Endometrial microvascular endothelial cells (primary cell): ENCODE measurements around the gene WFDC10A. TPM values are rescaled to one million over a fixed set of nuclear protein-coding genes. Genes with fewer than 3 reads are reported as not detected.
"Not testable (repeated sequence)": the region's sequence is repeated elsewhere in the genome, so short reads cannot be mapped to it uniquely, and the experiment has no call there.

ENCODE experiments used
- in situ Hi-C: cut with HindIII; loops from 2 replicates; pipeline ENCODE4 v1.10.0; 2017; ENCODE audit warnings: low sequenced_read_pairs, low pct_unique_long_range_greater_than_20kb; ENCODE audit errors: inconsistent ontology term
- total RNA-seq: library from RNA; depleted of rRNA; stranded (reverse); fragments of >200 nt; gene quantifications from one replicate; pipeline ENCODE4 v1.2.3, GENCODE V29; 2015; ENCODE audit errors: inconsistent ontology term

WFDC10A gene
- total RNA-seq, 1 donor from 2014 or later, result not detected

- in situ Hi-C loops, result not testable (repeated sequence)
These were observed 16.3 kb downstream of the WFDC10A start for GRCh38 chr20:45645869-45646268.

- in situ Hi-C loops, result no loop called here
These were observed 17.3 kb downstream of the WFDC10A start for GRCh38 chr20:45646875-45647274.

GRCh38 chr20:45647441-45648050, 18.0 kb downstream of the WFDC10A start:
- in situ Hi-C loops, result no loop called here

- in situ Hi-C loops, result no loop called here
These were observed 19.8 kb downstream of the WFDC10A start for GRCh38 chr20:45649312-45649863.

- in situ Hi-C loops, result not testable (repeated sequence)
These were observed 22.2 kb downstream of the WFDC10A start for GRCh38 chr20:45651726-45652125.

GRCh38 chr20:45657038-45657437, 27.5 kb downstream of the WFDC10A start:
- in situ Hi-C loops, result not testable (repeated sequence)

GRCh38 chr20:45670139-45670538, 40.6 kb downstream of the WFDC10A start, which contains the start of gene WFDC11:
WFDC11 (minus strand) TSS chr20:45670239; CDS start chr20:45650600, 19,639 bp downstream.
- in situ Hi-C loops, result no loop called here

- in situ Hi-C loops, result no loop called here
These were observed 43.2 kb downstream of the WFDC10A start for GRCh38 chr20:45672765-45673164.

- in situ Hi-C loops, result no loop called here
These were observed 50.1 kb downstream of the WFDC10A start for GRCh38 chr20:45679650-45680049.

Other genes with a start within 250 kb of the WFDC10A start
- 13.8 TPM for gene DBNDD2, start 221.4 kb upstream of the WFDC10A start, total RNA-seq
- gene PIGT, start 213.6 kb upstream of the WFDC10A start, total RNA-seq, result 84.6 TPM
- not detected for gene WFDC2, start 160.0 kb upstream of the WFDC10A start, total RNA-seq
- gene SPINT3, start 114.1 kb upstream of the WFDC10A start, total RNA-seq, result not detected
- not detected for gene WFDC6, start 90.3 kb upstream of the WFDC10A start, total RNA-seq
- not detected for gene EPPIN, start 82.3 kb upstream of the WFDC10A start, total RNA-seq
- gene WFDC8, start 50.5 kb upstream of the WFDC10A start, total RNA-seq, result not detected
- not detected for gene WFDC9, start 1.5 kb downstream of the WFDC10A start, total RNA-seq
- not detected for gene WFDC11, start 40.5 kb downstream of the WFDC10A start, total RNA-seq
- gene WFDC13, start 72.3 kb downstream of the WFDC10A start, total RNA-seq, result not detected
- gene WFDC10B, start 75.3 kb downstream of the WFDC10A start, total RNA-seq, result not detected
- not detected for gene SPINT4, start 92.6 kb downstream of the WFDC10A start, total RNA-seq
- 2.7 TPM for gene WFDC3, start 162.1 kb downstream of the WFDC10A start, total RNA-seq
- gene DNTTIP1, start 162.2 kb downstream of the WFDC10A start, total RNA-seq, result 33.9 TPM
- gene UBE2C, start 182.9 kb downstream of the WFDC10A start, total RNA-seq, result 110 TPM
- not detected for gene TNNC2, start 197.6 kb downstream of the WFDC10A start, total RNA-seq
- 13.4 TPM for gene SNX21, start 204.1 kb downstream of the WFDC10A start, total RNA-seq
- 75.9 TPM for gene ACOT8, start 227.7 kb downstream of the WFDC10A start, total RNA-seq
- gene ZSWIM3, start 227.9 kb downstream of the WFDC10A start, total RNA-seq, result 4.9 TPM